Measurements from ENCODE around the gene UBAP1.
"Not testable (repeated sequence)": the region's sequence is repeated elsewhere in the genome, so short reads cannot be mapped to it uniquely, and the experiment has no call there.

UBAP1 gene

GRCh38 chr9:34133436-34133949 is 45.4 kb upstream of the UBAP1 start (continued):
- TF ChIP-seq ZNF518A (tag by site-specific recombination; conservative IDR thresholded peaks at IDR 0.05; ENCODE audit: low read depth) (no peak), ZNF645 (tag by site-specific recombination; IDR thresholded peaks at IDR 0.05) (no peak)

- Histone ChIP-seq H3K9me3 (ENCODE audit: control insufficient read depth, insufficient read depth, low read depth, low read length) (no peaks in the 10 kb centered on the region), H3K4me3 (ENCODE audit: low read depth, low read length) (no peak overlapping the region), H3K4me1 (ENCODE audit: control insufficient read depth, insufficient read depth, low read length) (no peaks in the 10 kb centered on the region), H3K36me3 (ENCODE audit: control insufficient read depth in 2 of 2, insufficient read depth in 1 of 2, low read length in 2 of 2) (no peaks in the 10 kb centered on the region), H3K27ac (ENCODE audit: extremely low read depth, low read depth, low read length) (no peak overlapping the region)
- CTCF ChIA-PET: interaction anchor here (0.7 to 1.5 kb wide), 3 partner anchors 11 to 44 kb away, joined by 3 to 4 read pairs (median 4); no protein-coding TSS in a partner anchor
- POLR2A ChIA-PET: no interaction called here
- TF ChIP-seq ZSCAN30 (tag by site-specific recombination; IDR thresholded peaks at IDR 0.05) (no peak), ZNF549 (tag by site-specific recombination; IDR thresholded peaks at IDR 0.05) (no peak), ZFP69B (tag by site-specific recombination; IDR thresholded peaks at IDR 0.05) (no peak), ELK4 (IDR thresholded peaks at IDR 0.05; ENCODE audit: borderline replicate concordance, low read depth, low read length) (no peak), ZNF362 (tag by site-specific recombination; IDR thresholded peaks at IDR 0.05) (no peak), KLF8 (tag by site-specific recombination; IDR thresholded peaks at IDR 0.05) (no peak)
Observed at GRCh38 chr9:34134521-34134920, 44.3 kb upstream of the UBAP1 start.

GRCh38 chr9:34138644-34139043 is 40.2 kb upstream of the UBAP1 start:
- H3K9me3 ChIP-seq (ENCODE audit: control insufficient read depth, insufficient read depth, low read depth, low read length); H3K27ac ChIP-seq (ENCODE audit: extremely low read depth, low read depth, low read length); H3K4me1 ChIP-seq (ENCODE audit: control insufficient read depth, insufficient read depth, low read length); POLR2A ChIA-PET; H3K36me3 ChIP-seq (ENCODE audit: control insufficient read depth in 2 of 2, insufficient read depth in 1 of 2, low read length in 2 of 2); H3K4me3 ChIP-seq (ENCODE audit: low read depth, low read length): not testable (repeated sequence)
- CTCF ChIA-PET: interaction anchor here (0.6 to 1.0 kb wide), 2 partner anchors 24 to 323 kb away, joined by 3 to 5 read pairs; no protein-coding TSS in a partner anchor

- no peak overlapping the region for H3K4me3 ChIP-seq (ENCODE audit: low read depth, low read length)
- no peaks in the 10 kb centered on the region for H3K9me3 ChIP-seq (ENCODE audit: control insufficient read depth, insufficient read depth, low read depth, low read length)
- H3K36me3 ChIP-seq (ENCODE audit: control insufficient read depth in 2 of 2, insufficient read depth in 1 of 2, low read length in 2 of 2): no peaks in the 10 kb centered on the region
- ChIA-PET POLR2A (interaction anchor here (0.6 kb wide), 1 partner anchor 120 kb away, joined by 4 read pairs; no protein-coding TSS in a partner anchor), CTCF (interaction anchor here (0.6 to 2.0 kb wide), 13 partner anchors 8 to 452 kb away, joined by 3 to 8 read pairs (median 3); no protein-coding TSS in a partner anchor)
- no peaks in the 10 kb centered on the region; the same call in 1 of the 2 replicates for H3K4me1 ChIP-seq (ENCODE audit: control insufficient read depth, insufficient read depth, low read length)
- H3K27ac ChIP-seq (ENCODE audit: extremely low read depth, low read depth, low read length): no peak overlapping the region
- TF ChIP-seq ZNF335 (tag by site-specific recombination; conservative IDR thresholded peaks at IDR 0.05) (peak; percentile 36; the same call in 1 of the 2 replicates), ZNF747 (tag by site-specific recombination; IDR thresholded peaks at IDR 0.05) (no peak), ZBTB6 (tag by site-specific recombination; IDR thresholded peaks at IDR 0.05) (no peak), REPIN1 (tag by site-specific recombination; IDR thresholded peaks at IDR 0.05; ENCODE audit: low read depth) (no peak), ZBTB20 (tag by site-specific recombination; IDR thresholded peaks at IDR 0.05) (0 out of 2 replicates have a peak, but pooled peaks have one; percentile 12), GLI4 (tag by site-specific recombination; IDR thresholded peaks at IDR 0.05) (no peak)
Observed at GRCh38 chr9:34139477-34140146, 39.2 kb upstream of the UBAP1 start.

Data from HEK293 (cell line).